ENCODE data around the gene KRTAP4-9. TPM values are rescaled to one million over a fixed set of nuclear protein-coding genes. Genes with fewer than 3 reads are reported as not detected.
"Not testable (repeated sequence)": the region's sequence is repeated elsewhere in the genome, so short reads cannot be mapped to it uniquely, and the experiment has no call there.

KRTAP4-9 gene
- total and polyA plus RNA-seq, 2 donors from 2014 or later, result not detected

- DNase-seq (no peak), FAIRE-seq (no peak)
- H3K4me3 ChIP-seq (ENCODE audit: low read length in 3 of 3), result no peak overlapping the region
- no peaks in the 10 kb centered on the region for H3K9me3 ChIP-seq (ENCODE audit: control insufficient read depth in 2 of 3, insufficient read depth in 1 of 3, low read length in 3 of 3)
- no peak overlapping the region for H3K9ac ChIP-seq (ENCODE audit: low read length in 3 of 3)
- no peaks in the 10 kb centered on the region for H3K27me3 ChIP-seq (ENCODE audit: control insufficient read depth, insufficient read depth, low read length)
- intact Hi-C loops (cut with DNase I), result no loop called here
- no peaks in the 10 kb centered on the region for H3K36me3 ChIP-seq (ENCODE audit: control insufficient read depth in 2 of 3, insufficient read depth in 3 of 3, low read length in 3 of 3)
- no peaks in the 10 kb centered on the region for H3K4me1 ChIP-seq (ENCODE audit: control insufficient read depth in 2 of 3, insufficient read depth in 2 of 3, low read depth in 1 of 3, low read length in 3 of 3)
- no peak overlapping the region for H3K27ac ChIP-seq (ENCODE audit: low read depth in 2 of 2, low read length in 2 of 2)
- no peak for TF ChIP-seq CTCF (IDR thresholded peaks at IDR 0.05; ENCODE audit: borderline replicate concordance, extremely low read depth, insufficient read depth)
Measured at GRCh38 chr17:41082626-41083025, 22.6 kb upstream of the KRTAP4-9 start.

DNA sequence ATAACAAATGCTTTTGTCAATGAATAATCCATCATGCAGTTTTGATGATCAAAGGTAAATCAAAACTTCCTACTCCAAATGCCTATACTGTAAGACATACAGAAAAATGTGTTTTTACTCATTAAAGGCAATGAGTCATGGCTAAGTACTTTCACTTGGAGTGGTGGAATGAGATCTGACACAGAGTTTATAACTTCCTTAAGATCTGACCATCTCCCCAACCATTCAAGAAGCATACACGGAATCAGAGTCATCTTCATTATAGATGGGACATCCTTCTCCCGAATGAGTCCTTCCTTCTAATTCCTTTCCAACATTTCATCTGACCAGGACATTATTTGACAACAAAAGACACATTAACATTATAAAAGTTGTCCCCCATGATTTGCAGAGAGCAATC is 21.8 kb upstream of the KRTAP4-9 start:
- H3K36me3 ChIP-seq (ENCODE audit: control insufficient read depth in 2 of 3, insufficient read depth in 3 of 3, low read length in 3 of 3); H3K27me3 ChIP-seq (ENCODE audit: control insufficient read depth, insufficient read depth, low read length); H3K9ac ChIP-seq (ENCODE audit: low read length in 3 of 3); H3K9me3 ChIP-seq (ENCODE audit: control insufficient read depth in 2 of 3, insufficient read depth in 1 of 3, low read length in 3 of 3); DNase-seq; FAIRE-seq; H3K4me1 ChIP-seq (ENCODE audit: control insufficient read depth in 2 of 3, insufficient read depth in 2 of 3, low read depth in 1 of 3, low read length in 3 of 3); H3K4me3 ChIP-seq (ENCODE audit: low read length in 3 of 3); H3K27ac ChIP-seq (ENCODE audit: low read depth in 2 of 2, low read length in 2 of 2); intact Hi-C loops (cut with DNase I): not testable (repeated sequence)

DNA sequence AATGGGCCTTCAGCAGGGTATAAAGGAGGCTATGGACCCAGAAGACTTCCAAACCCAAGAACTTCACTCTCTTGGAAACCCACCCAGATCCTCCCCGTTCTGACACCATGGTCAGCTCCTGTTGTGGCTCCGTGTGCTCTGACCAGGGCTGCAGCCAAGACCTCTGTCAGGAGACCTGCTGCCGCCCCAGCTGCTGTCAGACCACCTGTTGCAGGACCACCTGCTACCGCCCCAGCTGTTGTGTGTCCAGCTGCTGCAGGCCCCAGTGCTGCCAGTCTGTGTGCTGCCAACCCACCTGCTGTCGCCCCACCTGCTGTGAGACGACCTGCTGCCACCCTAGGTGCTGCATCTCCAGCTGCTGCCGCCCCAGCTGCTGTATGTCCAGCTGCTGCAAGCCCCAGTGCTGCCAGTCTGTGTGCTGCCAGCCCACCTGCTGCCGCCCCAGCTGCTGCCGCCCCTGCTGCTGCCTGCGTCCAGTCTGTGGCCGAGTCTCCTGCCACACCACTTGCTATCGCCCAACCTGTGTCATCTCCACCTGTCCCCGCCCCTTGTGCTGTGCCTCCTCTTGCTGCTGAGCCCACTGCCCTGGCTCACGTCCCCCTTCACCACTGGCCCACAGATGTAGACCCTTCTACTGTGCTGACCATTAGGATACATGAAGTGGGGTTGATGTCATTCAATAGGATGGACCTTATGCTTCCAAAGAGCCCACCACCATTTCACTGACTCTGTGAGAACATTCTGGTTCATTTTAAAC is 20.9 kb upstream of the KRTAP4-9 start, which contains the start of gene KRTAP4-7:
TSS of gene KRTAP4-7 (plus strand) at position 51 of the 757 bp plus-strand sequence. CDS start at position 108, 57 bp downstream.
- H3K36me3 ChIP-seq (ENCODE audit: control insufficient read depth in 2 of 3, insufficient read depth in 3 of 3, low read length in 3 of 3); H3K27me3 ChIP-seq (ENCODE audit: control insufficient read depth, insufficient read depth, low read length); H3K4me3 ChIP-seq (ENCODE audit: low read length in 3 of 3); H3K4me1 ChIP-seq (ENCODE audit: control insufficient read depth in 2 of 3, insufficient read depth in 2 of 3, low read depth in 1 of 3, low read length in 3 of 3); H3K9ac ChIP-seq (ENCODE audit: low read length in 3 of 3); H3K27ac ChIP-seq (ENCODE audit: low read depth in 2 of 2, low read length in 2 of 2); DNase-seq; intact Hi-C loops (cut with DNase I); FAIRE-seq; H3K9me3 ChIP-seq (ENCODE audit: control insufficient read depth in 2 of 3, insufficient read depth in 1 of 3, low read length in 3 of 3): not testable (repeated sequence)

GRCh38 chr17:41088760-41089352 is 16.3 kb upstream of the KRTAP4-9 start:
- DNase-seq; intact Hi-C loops (cut with DNase I); H3K9ac ChIP-seq (ENCODE audit: low read length in 3 of 3); H3K27ac ChIP-seq (ENCODE audit: low read depth in 2 of 2, low read length in 2 of 2); H3K4me3 ChIP-seq (ENCODE audit: low read length in 3 of 3); H3K9me3 ChIP-seq (ENCODE audit: control insufficient read depth in 2 of 3, insufficient read depth in 1 of 3, low read length in 3 of 3); H3K27me3 ChIP-seq (ENCODE audit: control insufficient read depth, insufficient read depth, low read length); H3K4me1 ChIP-seq (ENCODE audit: control insufficient read depth in 2 of 3, insufficient read depth in 2 of 3, low read depth in 1 of 3, low read length in 3 of 3); H3K36me3 ChIP-seq (ENCODE audit: control insufficient read depth in 2 of 3, insufficient read depth in 3 of 3, low read length in 3 of 3); FAIRE-seq: not testable (repeated sequence)

DNA sequence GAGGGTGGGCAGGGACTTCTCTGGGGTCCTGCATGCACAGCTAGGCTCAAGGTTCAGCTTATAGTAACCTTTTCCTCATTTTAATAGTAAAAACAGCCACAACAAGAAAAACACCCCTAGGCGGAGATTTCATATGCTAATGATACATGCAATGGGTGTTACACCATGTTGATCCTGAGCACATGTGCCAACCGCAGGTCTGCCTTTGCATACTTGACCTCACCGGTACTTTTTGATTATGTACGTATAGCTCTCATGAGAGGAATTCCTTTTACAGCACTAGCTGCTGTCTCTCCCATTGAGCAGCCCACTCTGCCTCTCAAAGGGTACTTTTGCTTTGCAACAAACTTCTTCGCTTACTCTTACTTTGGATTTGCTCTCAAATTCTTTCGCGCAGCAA is 9.1 kb upstream of the KRTAP4-9 start:
- H3K9ac ChIP-seq (ENCODE audit: low read length in 3 of 3), result no peak overlapping the region
- no peak overlapping the region for H3K27ac ChIP-seq (ENCODE audit: low read depth in 2 of 2, low read length in 2 of 2)
- DNase-seq (no peak), FAIRE-seq (no peak)
- H3K4me1 ChIP-seq (ENCODE audit: control insufficient read depth in 2 of 3, insufficient read depth in 2 of 3, low read depth in 1 of 3, low read length in 3 of 3), result no peaks in the 10 kb centered on the region
- H3K4me3 ChIP-seq (ENCODE audit: low read length in 3 of 3), result no peak overlapping the region
- TF ChIP-seq CTCF (IDR thresholded peaks at IDR 0.05; ENCODE audit: borderline replicate concordance, extremely low read depth, insufficient read depth), result no peak
- intact Hi-C loops (cut with DNase I), result no loop called here
- H3K27me3 ChIP-seq (ENCODE audit: control insufficient read depth, insufficient read depth, low read length), result no peaks in the 10 kb centered on the region
- H3K9me3 ChIP-seq (ENCODE audit: control insufficient read depth in 2 of 3, insufficient read depth in 1 of 3, low read length in 3 of 3), result no peaks in the 10 kb centered on the region
- H3K36me3 ChIP-seq (ENCODE audit: control insufficient read depth in 2 of 3, insufficient read depth in 3 of 3, low read length in 3 of 3), result no peaks in the 10 kb centered on the region

Measured in kidney (tissue), 14 donors.